Esophagus muscularis mucosa (tissue), 4 donors: Measurements from ENCODE around the gene ANO4. TPM values are rescaled to one million over a fixed set of nuclear protein-coding genes. Genes with fewer than 3 reads are reported as not detected.

ENCODE experiments used
- DNase-seq: peaks from one replicate; pipeline ENCODE4 v3.0.0-alpha.2; 2017; ENCODE audit errors: extremely low spot score
- H3K27ac ChIP-seq, 4 donors: fragments of 200-600 bp; sonication (generic); replicated peaks in 1 of 4; 1 replicate in 3 of 4; 2 replicates in 1 of 4; pipeline ENCODE4 v1.5.1; 2016 to 2019; ENCODE audit warnings: mild to moderate bottlenecking in 1 of 4
- H3K27me3 ChIP-seq, 4 donors: fragments of 200-600 bp; sonication (generic); one replicate each; pipeline versions ENCODE4 v1.5.1 to v1.6.0; 2016 to 2019
- H3K36me3 ChIP-seq, 4 donors: fragments of 200-600 bp; sonication (generic); one replicate each; pipeline ENCODE4 v1.5.1; 2016 to 2019
- H3K4me1 ChIP-seq, 4 donors: fragments of 200-600 bp; sonication (generic); one replicate each; pipeline ENCODE4 v1.5.1; 2016 to 2019
- H3K4me3 ChIP-seq, 4 donors: fragments of 200-600 bp; sonication (generic); 1 replicate in 2 of 4; 2 replicates in 2 of 4; pipeline ENCODE4 v1.5.1; 2016 to 2019; ENCODE audit warnings: mild to moderate bottlenecking in 4 of 4, moderate library complexity in 1 of 4
- H3K9me3 ChIP-seq, 4 donors: fragments of 200-600 bp; sonication (generic); 1 replicate in 3 of 4; 2 replicates in 1 of 4; pipeline ENCODE4 v1.5.1; 2016 to 2019
- CTCF ChIP-seq, 3 experiments: fragments of 200-600 bp in 2 of 3; fragments of 450-650 bp in 1 of 3; sonication (generic) in 2 of 3; IDR thresholded peaks; one replicate each; pipeline ENCODE4 v1.5.1; 2017 to 2019; ENCODE audit warnings: antibody characterized with exemption in 3 of 3, mild to moderate bottlenecking in 2 of 3, moderate library complexity in 1 of 3
- EP300 ChIP-seq: sonication (generic); formaldehyde crosslinking; IDR thresholded peaks from one replicate; pipeline ENCODE4 v1.6.1; 2017; ENCODE audit warnings: antibody characterized with exemption
- POLR2A ChIP-seq: fragments of 450-650 bp; IDR thresholded peaks from one replicate; pipeline ENCODE4 v1.6.1; 2017; ENCODE audit warnings: antibody characterized with exemption, moderate library complexity, mild to moderate bottlenecking, low read depth
- POLR2AphosphoS5 ChIP-seq, 2 donors: sonication (generic); formaldehyde crosslinking; IDR thresholded peaks; one replicate each; pipeline ENCODE4 v1.6.1; 2017; ENCODE audit warnings: antibody characterized with exemption in 2 of 2
- WGBS: methylation state at CpG from one replicate; pipeline ENCODE4 v1.1.5; 2018; 5-methylcytosine and 5-hydroxymethylcytosine counted together
- intact Hi-C: fragments of 100-400 bp; cut with DNase I; formaldehyde crosslinking; loops from one replicate; pipeline ENCODE4 v1.15.1; 2023
- total RNA-seq, 4 donors: library from RNA; depleted of rRNA; stranded (reverse); fragments of >200 nt; gene quantifications; one replicate each; pipeline versions ENCODE4 v1.1.0 to v1.2.1, GENCODE V29; 2016

Gene ANO4
- total RNA-seq, 4 donors from 2014 or later = 0.06 to 0.17 TPM; not detected in 2

- intact Hi-C loops = no loop called here
- DNase-seq = no peak
- Histone ChIP-seq H3K4me3 (no peak overlapping the region), H3K27ac (no peak overlapping the region), H3K4me1 (no peaks in the 10 kb centered on the region), H3K36me3 (no peaks in the 10 kb centered on the region), H3K9me3 (no peaks in the 10 kb centered on the region), H3K27me3 (peaks cover 0 to 3% (median 0%) of the 10 kb centered on the region in 4 donors)
- 72% methylated on average over 3 of the region's 3 CpGs for WGBS
- TF ChIP-seq EP300 (no peak), POLR2AphosphoS5 (IDR thresholded peaks at IDR 0.05) (no peak), POLR2A (no peak), CTCF (IDR thresholded peaks at IDR 0.05) (no peak)
Observed at GRCh38 chr12:101110866-101111265, 316.3 kb downstream of the ANO4 start.

DNA sequence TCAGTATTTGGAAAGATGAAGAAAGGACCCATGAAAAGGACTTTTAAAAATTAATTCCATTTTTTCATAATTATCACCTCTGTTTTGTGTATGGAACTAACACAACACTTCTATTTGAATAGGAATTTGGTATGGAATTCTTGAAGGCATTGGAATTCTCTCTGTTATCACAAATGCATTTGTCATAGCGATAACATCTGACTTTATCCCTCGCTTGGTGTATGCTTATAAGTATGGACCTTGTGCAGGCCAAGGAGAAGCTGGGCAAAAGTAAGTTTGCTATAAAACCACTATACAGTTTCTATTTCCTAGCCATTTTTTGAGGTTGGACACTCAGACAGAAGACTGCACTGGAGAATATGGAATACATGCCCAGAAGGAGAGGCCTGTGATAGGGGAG is 316.9 kb downstream of the ANO4 start:
- Histone ChIP-seq H3K27me3 (peaks cover 0 to 3% (median 0%) of the 10 kb centered on the region in 4 donors), H3K4me3 (no peak overlapping the region), H3K4me1 (no peaks in the 10 kb centered on the region), H3K36me3 (no peaks in the 10 kb centered on the region), H3K27ac (no peak overlapping the region), H3K9me3 (no peaks in the 10 kb centered on the region)
- 75% methylated on average over 2 of the region's 2 CpGs for WGBS
- no peak for TF ChIP-seq POLR2A
- no peak for TF ChIP-seq POLR2AphosphoS5 (IDR thresholded peaks at IDR 0.05)
- TF ChIP-seq EP300 = no peak
- no peak for TF ChIP-seq CTCF (IDR thresholded peaks at IDR 0.05)
- no peak for DNase-seq
- intact Hi-C loops = no loop called here

DNA sequence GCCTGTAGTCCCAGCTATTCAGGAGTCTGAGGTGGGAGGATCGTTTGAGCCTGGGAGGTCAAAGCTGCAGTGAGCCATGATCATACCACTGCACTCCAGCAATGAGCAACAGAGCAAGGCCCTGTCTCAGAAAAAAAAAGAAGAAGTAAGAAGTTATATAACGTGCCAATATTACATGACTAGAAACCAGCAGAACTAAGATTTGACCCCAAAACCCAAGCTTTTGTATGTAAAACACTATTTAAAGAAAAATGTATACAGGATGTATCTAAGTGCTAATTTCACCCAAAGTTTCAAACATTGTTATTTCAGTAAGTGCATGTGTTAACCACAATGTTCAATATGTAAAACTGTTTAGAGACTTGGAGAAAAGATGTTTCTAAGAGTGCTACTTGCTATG is 320.8 kb downstream of the ANO4 start:
- 64% methylated on average over 2 of the region's 2 CpGs for WGBS
- no peaks in the 10 kb centered on the region for H3K36me3 ChIP-seq
- intact Hi-C loops = no loop called here

DNA sequence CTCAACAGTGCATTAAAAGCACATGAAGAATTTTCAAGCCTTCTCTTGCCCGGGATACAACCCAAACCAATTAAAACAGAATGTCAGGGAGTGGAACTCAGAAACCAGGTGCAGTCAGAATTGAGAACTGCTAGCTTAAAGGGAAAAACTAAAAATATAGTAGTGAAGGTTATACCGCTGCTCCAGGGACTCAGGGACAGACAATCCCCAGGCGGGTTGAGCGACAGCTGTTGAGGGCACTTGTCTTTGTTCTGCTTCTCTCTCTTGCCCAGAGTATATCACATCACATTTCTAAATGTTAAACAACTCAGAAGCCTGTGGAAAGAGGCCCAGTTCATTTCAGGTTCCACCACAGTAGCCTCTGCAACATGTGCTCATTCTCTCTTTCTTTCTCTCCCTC is 322.3 kb downstream of the ANO4 start:
- Histone ChIP-seq H3K9me3 (peaks cover 0 to 7% (median 0%) of the 10 kb centered on the region in 4 donors), H3K27me3 (no peaks in the 10 kb centered on the region), H3K36me3 (no peaks in the 10 kb centered on the region), H3K4me1 (no peaks in the 10 kb centered on the region), H3K27ac (no peak overlapping the region), H3K4me3 (no peak overlapping the region)
- WGBS = 80% methylated on average over 4 of the region's 4 CpGs
- DNase-seq = no peak
- TF ChIP-seq CTCF (IDR thresholded peaks at IDR 0.05) (no peak), POLR2AphosphoS5 (IDR thresholded peaks at IDR 0.05) (no peak), EP300 (no peak), POLR2A (no peak)
- intact Hi-C loops = no loop called here

More for the DNA sequence above, 320.8 kb downstream of the ANO4 start:
- Histone ChIP-seq H3K4me3 (no peak overlapping the region), H3K27me3 (no peaks in the 10 kb centered on the region), H3K9me3 (no peaks in the 10 kb centered on the region), H3K27ac (no peak overlapping the region), H3K4me1 (no peaks in the 10 kb centered on the region)
- TF ChIP-seq CTCF (IDR thresholded peaks at IDR 0.05) (no peak), POLR2A (no peak), EP300 (no peak)
- no peak for DNase-seq

DNA sequence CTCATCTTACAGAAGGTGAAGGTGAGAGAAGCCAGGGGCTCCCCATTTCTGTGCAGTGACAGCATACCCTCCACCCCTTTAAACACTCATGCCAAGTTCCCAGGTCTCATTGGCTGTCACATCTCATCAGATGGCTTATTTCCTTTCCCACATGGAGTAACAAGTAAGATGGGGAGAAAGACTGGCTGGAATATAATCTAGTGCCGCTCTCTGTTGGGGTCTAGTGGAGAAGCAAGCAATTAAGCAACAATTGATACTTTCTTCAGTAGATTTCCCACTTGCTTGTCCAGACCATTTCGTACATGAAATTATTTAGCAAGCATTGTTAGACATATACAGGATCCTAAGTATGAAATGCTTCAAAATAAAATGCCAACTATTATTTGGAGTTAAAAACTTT is 323.3 kb downstream of the ANO4 start:
- WGBS = 78% methylated on average over 2 of the region's 2 CpGs
- Histone ChIP-seq H3K27ac (no peak overlapping the region), H3K4me1 (no peaks in the 10 kb centered on the region), H3K4me3 (no peak overlapping the region), H3K27me3 (no peaks in the 10 kb centered on the region), H3K36me3 (no peaks in the 10 kb centered on the region), H3K9me3 (peaks cover 0 to 7% (median 0%) of the 10 kb centered on the region in 4 donors)
- no peak for TF ChIP-seq EP300
- TF ChIP-seq POLR2A = no peak
- TF ChIP-seq CTCF (IDR thresholded peaks at IDR 0.05) = no peak
- TF ChIP-seq POLR2AphosphoS5 (IDR thresholded peaks at IDR 0.05) = no peak
- no peak for DNase-seq
- intact Hi-C loops = no loop called here
